Subcutaneous adipose tissue (tissue), 4 donors: ENCODE results near the gene RHBDF2. TPM values are rescaled to one million over a fixed set of nuclear protein-coding genes. Genes with fewer than 3 reads are reported as not detected.

ENCODE experiments used
- total RNA-seq, 4 donors: library from RNA; depleted of rRNA; stranded (reverse); fragments of >200 nt; gene quantifications; one replicate each; pipeline ENCODE4 v1.1.0, GENCODE V29; 2016
- TF ChIP-seq, protein P1 (sequence below): fragments of 450-650 bp; IDR thresholded peaks from one replicate; pipeline ENCODE4 v1.5.1; 2016; ENCODE audit warnings: low read depth, mild to moderate bottlenecking, control low read depth, antibody characterized with exemption, moderate library complexity

The RHBDF2 gene
- total RNA-seq, 4 donors from 2014 or later: 23.2 to 68.0 (median 37.2) TPM

DNA sequence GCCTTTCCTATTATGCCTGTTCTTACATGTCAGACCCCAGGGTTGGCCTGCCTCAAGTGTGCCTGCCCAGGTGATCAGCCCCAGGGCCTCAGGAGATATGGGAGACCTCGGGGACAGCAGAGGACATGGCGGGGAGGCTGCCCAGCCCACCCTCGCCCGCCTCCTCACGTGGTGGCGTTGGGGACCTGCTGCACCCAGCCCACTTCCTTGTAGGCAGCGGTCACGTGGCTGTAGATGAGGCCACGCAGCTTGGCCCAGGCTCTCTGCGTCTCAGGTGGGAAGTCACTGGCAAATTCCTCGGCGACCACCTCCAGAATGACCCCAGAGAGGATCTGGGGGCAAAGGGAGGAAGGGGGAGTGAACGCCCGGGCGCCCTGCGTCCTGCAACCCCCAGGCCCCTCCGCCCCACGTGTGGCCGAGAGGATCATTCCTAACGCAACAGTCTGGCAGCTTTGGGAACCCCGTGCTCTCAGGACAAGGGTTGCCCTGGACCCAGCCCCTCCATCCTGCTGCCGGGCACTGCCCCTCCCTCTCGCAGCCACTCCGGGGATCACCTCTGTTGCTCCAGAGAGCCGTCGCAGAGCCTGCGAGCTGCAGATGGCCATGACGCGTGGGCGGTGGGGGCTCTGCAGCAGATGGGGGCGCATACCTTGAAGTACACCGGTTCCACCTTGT is 29.7 kb upstream of the RHBDF2 start:
- TF ChIP-seq, protein P1, sequence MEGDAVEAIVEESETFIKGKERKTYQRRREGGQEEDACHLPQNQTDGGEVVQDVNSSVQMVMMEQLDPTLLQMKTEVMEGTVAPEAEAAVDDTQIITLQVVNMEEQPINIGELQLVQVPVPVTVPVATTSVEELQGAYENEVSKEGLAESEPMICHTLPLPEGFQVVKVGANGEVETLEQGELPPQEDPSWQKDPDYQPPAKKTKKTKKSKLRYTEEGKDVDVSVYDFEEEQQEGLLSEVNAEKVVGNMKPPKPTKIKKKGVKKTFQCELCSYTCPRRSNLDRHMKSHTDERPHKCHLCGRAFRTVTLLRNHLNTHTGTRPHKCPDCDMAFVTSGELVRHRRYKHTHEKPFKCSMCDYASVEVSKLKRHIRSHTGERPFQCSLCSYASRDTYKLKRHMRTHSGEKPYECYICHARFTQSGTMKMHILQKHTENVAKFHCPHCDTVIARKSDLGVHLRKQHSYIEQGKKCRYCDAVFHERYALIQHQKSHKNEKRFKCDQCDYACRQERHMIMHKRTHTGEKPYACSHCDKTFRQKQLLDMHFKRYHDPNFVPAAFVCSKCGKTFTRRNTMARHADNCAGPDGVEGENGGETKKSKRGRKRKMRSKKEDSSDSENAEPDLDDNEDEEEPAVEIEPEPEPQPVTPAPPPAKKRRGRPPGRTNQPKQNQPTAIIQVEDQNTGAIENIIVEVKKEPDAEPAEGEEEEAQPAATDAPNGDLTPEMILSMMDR: no peak

DNA sequence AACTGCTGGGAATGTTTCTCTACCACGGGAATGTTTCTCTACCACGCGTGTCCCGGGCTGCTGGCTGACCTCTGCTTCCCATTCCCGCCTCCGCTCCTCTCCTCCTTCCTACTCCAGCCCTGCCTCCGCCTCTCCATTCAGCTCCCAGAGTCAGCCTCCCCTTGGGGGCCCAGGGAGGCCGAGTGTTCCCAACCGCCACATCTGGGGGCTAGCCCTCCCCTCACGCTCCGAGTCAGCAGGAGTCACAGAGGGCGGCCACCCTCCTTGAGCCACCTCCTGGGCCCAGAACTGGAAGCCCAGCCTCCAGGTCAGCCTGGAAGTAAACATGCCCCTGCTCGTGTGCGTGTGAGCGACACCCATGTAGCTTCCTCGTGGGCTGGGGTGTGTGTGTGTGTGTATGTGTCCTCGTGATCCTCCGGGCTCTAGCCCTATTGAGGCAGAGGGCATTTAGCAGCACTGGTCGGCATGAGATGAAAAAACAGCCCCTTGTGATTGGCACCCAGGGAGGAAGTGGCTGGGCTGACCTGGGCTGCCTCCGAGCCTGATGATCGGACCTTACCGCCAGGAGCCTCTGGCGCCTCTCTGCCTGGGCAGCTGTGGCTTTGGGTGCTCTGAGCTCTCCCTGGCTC is 29.0 kb upstream of the RHBDF2 start:
- TF ChIP-seq, protein P1: no peak

DNA sequence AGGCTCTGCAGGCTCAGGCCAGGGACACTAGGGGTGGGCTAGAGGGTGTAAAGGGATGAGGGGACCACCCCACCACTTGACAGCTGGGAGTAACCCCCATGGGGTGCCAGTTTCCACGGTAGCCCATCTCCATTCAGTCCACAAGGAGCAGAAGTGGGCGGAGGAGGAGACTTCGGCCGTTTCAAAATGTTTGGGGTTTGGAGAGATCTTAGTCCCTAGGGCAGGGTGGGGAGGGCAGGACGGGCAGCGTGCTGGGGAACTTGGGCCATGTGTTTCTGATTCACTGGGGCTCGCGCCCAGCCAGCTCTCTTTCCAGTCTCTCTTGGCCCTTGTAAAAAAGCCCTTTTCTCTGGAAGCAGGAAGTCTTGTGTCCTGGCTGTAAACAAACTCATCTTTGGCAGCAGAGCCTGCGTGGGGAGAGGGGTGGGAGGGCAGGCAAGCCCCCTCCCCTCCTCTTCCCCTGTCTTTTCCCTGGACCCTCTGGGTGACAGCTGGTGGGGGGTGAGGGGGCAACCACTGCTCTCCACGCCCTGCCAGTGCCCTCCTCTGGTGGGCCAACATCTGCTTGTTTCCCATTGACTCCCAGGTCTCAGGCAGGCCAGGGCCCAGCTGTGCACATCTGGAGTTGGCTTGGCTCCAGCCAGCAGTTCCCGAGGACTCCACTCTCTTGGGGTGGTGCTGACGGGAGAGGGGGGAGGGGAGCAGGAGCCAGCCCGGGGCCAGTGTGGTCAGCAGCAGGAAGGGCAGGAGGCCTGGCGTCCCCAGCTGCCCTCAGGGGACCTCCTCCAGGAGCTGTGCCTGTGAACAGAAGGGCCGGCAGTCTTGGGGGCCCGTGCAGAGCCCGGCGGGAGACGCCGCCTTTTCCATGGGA is 28.2 kb upstream of the RHBDF2 start:
- TF ChIP-seq, protein P1: no peak

- TF ChIP-seq, protein P1: no peak
Observed at GRCh38 chr17:76528528-76529223, 27.5 kb upstream of the RHBDF2 start.

DNA sequence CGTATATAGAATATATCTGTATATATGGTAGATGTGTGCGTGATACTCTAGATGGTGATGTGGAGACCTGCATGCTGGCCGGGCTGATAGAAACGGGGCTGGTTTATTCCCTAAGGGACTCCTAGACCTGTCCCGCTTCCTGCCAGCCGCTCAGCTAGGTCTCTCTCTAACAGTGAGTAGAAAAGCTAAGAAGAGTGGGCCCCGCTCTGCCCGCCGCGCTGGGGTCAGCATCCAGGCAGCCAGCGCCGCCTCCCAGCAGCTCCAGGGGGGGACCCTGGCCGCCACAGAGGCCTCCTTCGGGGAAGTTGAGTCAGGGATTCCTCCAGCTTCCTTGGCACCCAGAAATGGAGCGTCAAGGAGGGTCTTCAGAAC is 26.9 kb upstream of the RHBDF2 start:
- TF ChIP-seq, protein P1: no peak

DNA sequence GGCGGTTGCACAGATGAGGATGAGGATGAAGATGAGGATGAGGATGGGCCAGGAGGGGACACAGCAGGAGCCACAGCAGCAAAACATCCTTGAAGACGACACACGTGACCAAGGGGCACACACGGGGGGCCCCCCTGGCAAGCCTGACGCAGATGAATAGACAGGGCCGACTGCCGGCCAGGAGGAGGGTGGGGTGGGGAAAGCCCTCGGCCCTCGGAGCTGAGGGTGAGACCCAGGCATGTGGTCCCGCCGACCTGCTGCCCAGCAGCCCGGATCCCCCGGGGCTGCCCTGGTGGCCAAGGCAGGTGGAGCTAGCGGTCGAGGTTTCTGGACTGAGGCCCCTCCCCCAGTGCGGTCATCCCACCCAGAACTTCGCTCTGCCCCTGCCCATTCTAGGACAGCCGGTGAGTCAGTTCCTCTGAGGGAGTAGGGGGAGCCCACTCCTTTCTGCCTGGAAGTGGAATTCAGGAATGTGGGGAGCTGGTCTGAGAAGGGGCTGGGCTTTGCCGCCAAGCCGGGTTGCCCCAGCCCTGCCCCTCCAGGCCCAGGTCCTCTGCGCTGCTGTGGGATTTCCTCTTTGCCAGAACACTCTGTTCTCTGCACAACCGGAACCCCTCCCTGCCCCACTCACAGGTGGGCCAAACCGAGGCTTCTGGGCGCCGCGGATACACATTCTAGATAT is 26.3 kb upstream of the RHBDF2 start:
- TF ChIP-seq, protein P1: no peak
